Fibroblast of the aortic adventitia (primary cell): ENCODE data around the gene APOBR. TPM values are rescaled to one million over a fixed set of nuclear protein-coding genes. Genes with fewer than 3 reads are reported as not detected.
"Not testable (repeated sequence)": the region's sequence is repeated elsewhere in the genome, so short reads cannot be mapped to it uniquely, and the experiment has no call there.

Source experiments
- DNase-seq: peaks from one replicate; pipeline ENCODE4 v3.0.0-alpha.2; 2010; ENCODE audit warnings: low read depth
- H3K4me3 ChIP-seq: 2 replicates; pipeline ENCODE4 v1.5.1; 2011; ENCODE audit warnings: low read depth, mild to moderate bottlenecking, control low read depth, low read length, moderate library complexity
- total RNA-seq: library from RNA; depleted of rRNA; stranded (reverse); fragments of >200 nt; gene quantifications from 2 replicates; pipeline ENCODE4 v1.2.3, GENCODE V29; 2012; ENCODE audit warnings: low replicate concordance
- TF ChIP-seq, protein P1 (sequence below): IDR thresholded peaks from 2 replicates; pipeline ENCODE4 v1.5.1; 2011; ENCODE audit warnings: mild to moderate bottlenecking, low read length, control low read depth, inconsistent platforms; ENCODE audit not compliant: insufficient read depth

The APOBR gene
- total RNA-seq, 1 donor: not detected

DNA sequence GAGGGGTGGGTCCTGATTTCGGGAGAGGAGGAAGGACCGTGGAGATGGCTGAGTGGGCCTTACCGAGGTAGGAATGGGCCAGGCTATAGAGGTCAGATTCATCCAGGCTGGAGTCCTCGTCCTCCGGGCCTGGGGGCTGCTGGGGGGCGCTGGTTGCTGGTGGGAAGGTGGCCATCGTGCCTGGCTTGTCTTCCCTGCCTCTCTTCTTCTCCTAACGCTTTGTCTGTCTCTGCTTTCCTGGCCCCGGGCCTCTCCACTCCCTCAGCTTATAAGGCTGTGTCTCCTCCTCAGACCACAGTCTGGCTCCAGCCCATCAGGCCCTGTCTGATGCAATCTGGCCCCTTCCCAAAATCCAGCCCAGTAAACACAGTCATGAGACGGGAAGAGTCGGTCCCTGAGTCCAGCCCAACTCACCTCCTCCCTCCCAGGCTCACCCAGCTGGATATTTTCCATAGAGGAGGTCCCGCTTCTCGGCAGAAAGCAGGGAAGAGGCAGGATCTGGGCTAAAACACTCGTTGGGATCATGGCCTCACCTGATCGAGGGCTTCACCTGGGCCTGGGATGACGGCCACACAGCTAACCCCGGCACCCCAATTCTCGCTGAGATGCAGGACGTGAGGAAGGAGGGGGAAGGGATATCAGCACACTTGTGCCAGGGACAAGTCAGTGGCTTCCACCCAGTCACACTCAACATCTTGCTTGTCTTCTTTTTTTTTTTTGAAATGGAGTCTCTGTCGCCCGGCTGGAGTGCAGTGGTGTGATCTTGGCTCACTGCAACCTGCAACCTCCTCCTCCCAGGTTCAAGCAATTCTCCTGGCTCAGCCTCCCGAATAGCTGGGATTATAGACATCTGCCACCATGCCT, 44.5 kb downstream of the APOBR start, which contains the start of gene NUPR1:
NUPR1 (minus strand) TSS at position 242 of the 864 bp plus-strand sequence; CDS start at position 175, 67 bp downstream.
- TF ChIP-seq, protein P1, sequence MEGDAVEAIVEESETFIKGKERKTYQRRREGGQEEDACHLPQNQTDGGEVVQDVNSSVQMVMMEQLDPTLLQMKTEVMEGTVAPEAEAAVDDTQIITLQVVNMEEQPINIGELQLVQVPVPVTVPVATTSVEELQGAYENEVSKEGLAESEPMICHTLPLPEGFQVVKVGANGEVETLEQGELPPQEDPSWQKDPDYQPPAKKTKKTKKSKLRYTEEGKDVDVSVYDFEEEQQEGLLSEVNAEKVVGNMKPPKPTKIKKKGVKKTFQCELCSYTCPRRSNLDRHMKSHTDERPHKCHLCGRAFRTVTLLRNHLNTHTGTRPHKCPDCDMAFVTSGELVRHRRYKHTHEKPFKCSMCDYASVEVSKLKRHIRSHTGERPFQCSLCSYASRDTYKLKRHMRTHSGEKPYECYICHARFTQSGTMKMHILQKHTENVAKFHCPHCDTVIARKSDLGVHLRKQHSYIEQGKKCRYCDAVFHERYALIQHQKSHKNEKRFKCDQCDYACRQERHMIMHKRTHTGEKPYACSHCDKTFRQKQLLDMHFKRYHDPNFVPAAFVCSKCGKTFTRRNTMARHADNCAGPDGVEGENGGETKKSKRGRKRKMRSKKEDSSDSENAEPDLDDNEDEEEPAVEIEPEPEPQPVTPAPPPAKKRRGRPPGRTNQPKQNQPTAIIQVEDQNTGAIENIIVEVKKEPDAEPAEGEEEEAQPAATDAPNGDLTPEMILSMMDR: no peak
- DNase-seq: peak; percentile 100
- peak within 1 kb of the TSS; percentile 89 for H3K4me3 ChIP-seq

DNA sequence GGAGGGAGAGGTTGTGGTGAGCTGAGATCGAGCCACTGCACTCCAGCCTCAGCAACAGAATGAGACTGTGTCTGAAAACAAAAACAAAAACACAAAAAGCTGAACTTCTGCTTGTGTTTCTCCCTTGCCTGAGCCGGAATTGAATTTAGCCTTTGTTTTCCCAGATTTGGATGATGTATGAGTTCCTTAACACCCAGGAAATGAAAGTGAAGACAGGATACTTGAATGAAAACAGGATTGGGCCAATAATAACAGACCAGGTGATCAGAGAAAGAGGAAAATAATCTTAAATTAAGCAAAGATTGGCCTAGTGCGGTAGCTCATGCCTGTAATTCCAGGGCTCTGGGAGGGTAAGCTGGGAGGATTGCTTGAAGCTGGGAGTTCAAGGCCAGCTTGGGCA, 45.9 kb downstream of the APOBR start:
- TF ChIP-seq, protein P1: no peak
- DNase-seq: no peak
- no peak overlapping the region for H3K4me3 ChIP-seq

DNA sequence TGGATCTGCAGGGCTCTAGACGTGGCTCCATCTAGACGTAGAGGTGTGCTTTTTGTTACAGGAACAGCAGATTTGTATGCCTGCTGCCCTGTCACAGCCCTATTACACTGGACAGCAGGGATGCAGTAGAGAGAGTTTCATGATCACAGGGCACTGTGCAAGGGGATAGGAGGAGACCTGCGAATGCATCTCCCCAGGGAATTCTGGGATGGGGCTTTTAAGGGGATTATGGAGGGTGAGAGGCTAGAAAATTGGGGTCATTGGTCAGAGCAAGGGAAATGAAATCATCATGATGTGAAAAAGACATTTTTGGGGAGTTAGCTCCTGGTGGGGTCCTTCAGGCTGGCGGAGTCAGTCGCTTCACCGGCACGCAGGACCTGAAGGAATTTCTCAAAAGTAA, 48.2 kb downstream of the APOBR start:
- TF ChIP-seq, protein P1: no peak
- no peak overlapping the region for H3K4me3 ChIP-seq
- no peak for DNase-seq

DNA sequence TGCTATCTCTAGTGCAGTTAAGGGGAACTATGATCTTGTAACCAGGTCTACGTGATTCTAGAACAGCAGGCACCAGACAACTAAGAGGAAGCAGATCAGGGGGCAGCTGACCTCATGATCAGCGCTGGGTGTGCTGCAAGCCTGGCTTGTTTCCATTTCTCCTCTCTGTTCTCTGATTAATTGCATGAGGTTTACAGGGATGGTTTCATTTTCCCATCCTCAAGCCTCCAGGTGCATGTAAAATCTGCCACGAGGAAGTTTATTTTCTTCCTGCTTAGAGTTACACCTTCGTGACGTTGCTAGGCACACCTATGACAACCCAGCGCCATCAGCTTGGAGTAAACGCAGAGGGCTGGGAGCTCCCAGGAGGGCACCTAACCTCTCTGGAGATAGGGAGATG, 48.6 kb downstream of the APOBR start:
- no peak overlapping the region for H3K4me3 ChIP-seq
- no peak for DNase-seq
- TF ChIP-seq, protein P1: no peak

DNA sequence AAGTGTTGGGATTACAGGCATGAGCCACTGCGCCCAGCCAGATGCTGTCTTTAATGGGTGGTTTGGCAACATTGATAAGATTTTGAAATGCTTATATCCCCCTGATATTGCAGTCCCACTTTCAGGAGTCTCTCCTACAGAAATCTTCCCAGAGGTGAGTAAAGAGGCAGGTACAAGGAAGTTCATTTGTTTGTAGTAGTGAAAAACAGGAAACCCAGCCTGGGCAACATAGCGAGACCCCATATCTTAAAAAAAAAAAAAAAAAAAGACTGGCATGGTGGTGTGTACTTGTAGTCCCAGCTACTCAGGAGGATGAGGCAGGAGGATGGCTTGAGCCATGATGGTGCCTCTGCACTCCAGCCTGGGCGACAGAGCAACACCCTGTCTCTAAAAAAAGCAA, 50.6 kb downstream of the APOBR start:
- TF ChIP-seq, protein P1: no peak
- H3K4me3 ChIP-seq: no peak overlapping the region
- no peak for DNase-seq

DNA sequence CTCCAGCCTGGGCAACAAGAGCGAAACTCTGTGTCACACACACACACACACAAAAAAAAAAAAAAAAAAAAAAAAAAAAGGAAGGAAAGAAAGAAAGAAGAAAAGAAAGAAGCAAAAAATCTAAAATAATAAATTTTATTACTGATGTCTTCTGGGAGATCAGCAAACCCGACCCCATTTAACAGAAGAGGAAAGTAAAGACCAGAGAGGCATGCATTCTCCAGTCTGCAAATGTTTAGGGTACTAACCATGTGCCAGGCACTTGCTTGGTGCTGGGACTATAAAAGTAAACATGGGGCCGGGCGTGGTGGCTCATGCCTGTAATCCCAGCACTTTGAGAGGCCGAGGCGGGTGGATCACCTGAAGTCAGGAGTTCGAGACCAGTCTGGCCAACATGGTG, 51.5 kb downstream of the APOBR start:
- not testable (repeated sequence) for H3K4me3 ChIP-seq, DNase-seq

DNA sequence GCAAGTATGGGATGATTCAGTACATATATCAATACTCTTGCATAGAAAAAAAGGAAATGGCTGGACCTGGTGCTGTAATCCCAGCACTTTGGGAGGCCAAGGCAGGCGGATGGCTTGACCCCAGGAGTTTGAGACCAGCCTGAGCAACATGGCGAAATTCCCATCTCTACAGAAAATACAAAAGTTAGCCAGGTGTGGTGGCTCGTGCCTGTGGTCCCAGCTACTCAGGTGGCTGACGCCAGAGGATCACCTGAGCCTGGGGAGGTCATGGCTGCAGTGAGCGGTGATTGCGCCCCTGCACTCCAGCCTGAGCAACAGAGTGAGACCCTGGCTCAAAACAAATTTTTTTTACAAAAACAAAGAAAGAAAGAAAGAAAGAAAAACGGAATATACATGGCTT, 52.2 kb downstream of the APOBR start:
- TF ChIP-seq, protein P1: no peak
- no peak overlapping the region for H3K4me3 ChIP-seq
- no peak for DNase-seq
